Endodermal cell (in vitro differentiated cells): ENCODE measurements around the gene AQR. TPM values are rescaled to one million over a fixed set of nuclear protein-coding genes. Genes with fewer than 3 reads are reported as not detected.

Experiments
- DNase-seq: peaks from one replicate; pipeline ENCODE4 v3.0.0-alpha.2; 2017
- H3K27ac ChIP-seq: 2 replicates; pipeline ENCODE4 v1.5.1; 2013; ENCODE audit warnings: mild to moderate bottlenecking, low read depth, low read length, moderate library complexity
- H3K27me3 ChIP-seq: 2 replicates; pipeline ENCODE4 v1.6.1; 2013; ENCODE audit warnings: mild to moderate bottlenecking, low read length, moderate library complexity; ENCODE audit not compliant: insufficient read depth, control insufficient read depth, poor library complexity, severe bottlenecking
- H3K36me3 ChIP-seq: 2 replicates; pipeline ENCODE4 v1.7.0; 2013; ENCODE audit warnings: mild to moderate bottlenecking, low read length, moderate library complexity; ENCODE audit not compliant: control insufficient read depth, insufficient read depth
- H3K4me1 ChIP-seq: one replicate; pipeline ENCODE4 v1.7.0; 2013; ENCODE audit warnings: low read length; ENCODE audit not compliant: control insufficient read depth, insufficient read depth
- H3K4me3 ChIP-seq: 2 replicates; pipeline ENCODE4 v1.5.1; 2013; ENCODE audit warnings: mild to moderate bottlenecking, low read length, moderate library complexity
- H3K9ac ChIP-seq: 2 replicates; pipeline ENCODE4 v1.6.1; 2013; ENCODE audit warnings: mild to moderate bottlenecking, low read length, moderate library complexity; ENCODE audit not compliant: poor library complexity, severe bottlenecking; ENCODE audit errors: extremely low read depth
- H3K9me3 ChIP-seq: 2 replicates; pipeline ENCODE4 v1.6.1; 2013; ENCODE audit warnings: mild to moderate bottlenecking, low read length, moderate library complexity; ENCODE audit not compliant: control insufficient read depth
- H3K27ac Mint-ChIP-seq: 2 replicates; pipeline ENCODE4 v1.8.0; 2020; ENCODE audit warnings: mixed read lengths
- H3K27me3 Mint-ChIP-seq: 2 replicates; pipeline ENCODE4 v1.8.0; 2021; ENCODE audit warnings: mild to moderate bottlenecking, mixed read lengths; ENCODE audit not compliant: insufficient read depth
- H3K36me3 Mint-ChIP-seq: 2 replicates; pipeline ENCODE4 v1.8.0; 2020; ENCODE audit warnings: low read depth, mixed read lengths
- H3K4me1 Mint-ChIP-seq: 2 replicates; pipeline ENCODE4 v1.8.0; 2020; ENCODE audit warnings: mixed read lengths
- H3K4me3 Mint-ChIP-seq: 2 replicates; pipeline ENCODE4 v1.8.0; 2020; ENCODE audit warnings: mild to moderate bottlenecking, moderate library complexity, mixed read lengths
- H3K9me3 Mint-ChIP-seq: 2 replicates; pipeline ENCODE4 v1.8.0; 2020; ENCODE audit warnings: mild to moderate bottlenecking, mixed read lengths
- CTCF ChIP-seq: fragments of 200-600 bp; sonication (generic); conservative IDR thresholded peaks from 2 replicates; pipeline ENCODE4 v1.5.0; 2021; ENCODE audit warnings: antibody characterized with exemption, mild to moderate bottlenecking
- WGBS, 2 experiments: methylation state at CpG; one replicate each; pipeline versions ENCODE4 v1.1.5 to v1.1.7; 2013; ENCODE audit warnings: missing lambda C conversion rate in 2 of 2, mixed read lengths in 1 of 2; ENCODE audit not compliant: insufficient coverage in 1 of 2, insufficient read length in 1 of 2; 5-methylcytosine and 5-hydroxymethylcytosine counted together
- total RNA-seq, 2 donors: library from RNA; stranded (reverse); fragmentation: NEBNext Ultra II Directional in 1 of 2; extraction: Animal tissue kit (Norgen Biotek cat#: 25700) in 1 of 2; gene quantifications; 2 replicates in 1 of 2; 3 replicates in 1 of 2; pipeline ENCODE4 v1.2.1, GENCODE V29; 2021

AQR gene
- total RNA-seq, 2 donors from 2014 or later = 48.8 to 49.6 TPM

- H3K4me3 ChIP-seq = no peak overlapping the region
- H3K36me3 Mint-ChIP-seq = peaks cover 69% of the 10 kb centered on the region
These were observed 83.4 kb downstream of the AQR start for GRCh38 chr15:34886134-34886533.

GRCh38 chr15:34883633-34884032 is 85.9 kb downstream of the AQR start:
- Mint-ChIP-seq H3K4me1 (no peaks in the 10 kb centered on the region), H3K27me3 (no peaks in the 10 kb centered on the region), H3K27ac (no peak overlapping the region), H3K4me3 (no peak overlapping the region), H3K36me3 (peaks cover 72% of the 10 kb centered on the region), H3K9me3 (no peaks in the 10 kb centered on the region)
- Histone ChIP-seq H3K27ac (no peak overlapping the region), H3K4me3 (no peak overlapping the region), H3K9me3 (no peaks in the 10 kb centered on the region), H3K27me3 (no peaks in the 10 kb centered on the region), H3K4me1 (no peaks in the 10 kb centered on the region), H3K36me3 (peaks cover 80% of the 10 kb centered on the region), H3K9ac (no peak overlapping the region)
- TF ChIP-seq CTCF = no peak
- no peak for DNase-seq
- WGBS, 2 experiments = 98% methylated on average over 2 of the region's 2 CpGs; no CpG with 5 or more reads in 1 of the 2 experiments

More at GRCh38 chr15:34886134-34886533, 83.4 kb downstream of the AQR start:
- no peak for TF ChIP-seq CTCF
- no peak overlapping the region for H3K27ac Mint-ChIP-seq
- H3K4me3 Mint-ChIP-seq = no peak overlapping the region
- H3K9me3 Mint-ChIP-seq = no peaks in the 10 kb centered on the region
- Histone ChIP-seq H3K9me3 (no peaks in the 10 kb centered on the region), H3K4me1 (no peaks in the 10 kb centered on the region), H3K27ac (no peak overlapping the region), H3K36me3 (peaks cover 90% of the 10 kb centered on the region), H3K27me3 (no peaks in the 10 kb centered on the region), H3K9ac (no peak overlapping the region)
- DNase-seq = no peak
- no peaks in the 10 kb centered on the region for H3K27me3 Mint-ChIP-seq
- no peaks in the 10 kb centered on the region for H3K4me1 Mint-ChIP-seq

- DNase-seq = no peak
- Mint-ChIP-seq H3K27me3 (no peaks in the 10 kb centered on the region), H3K4me1 (no peaks in the 10 kb centered on the region), H3K36me3 (peaks cover 76% of the 10 kb centered on the region), H3K4me3 (no peak overlapping the region), H3K27ac (no peak overlapping the region), H3K9me3 (no peaks in the 10 kb centered on the region)
- Histone ChIP-seq H3K4me1 (no peaks in the 10 kb centered on the region), H3K9me3 (no peaks in the 10 kb centered on the region), H3K36me3 (peaks cover 80% of the 10 kb centered on the region), H3K9ac (no peak overlapping the region), H3K27me3 (no peaks in the 10 kb centered on the region), H3K27ac (no peak overlapping the region), H3K4me3 (no peak overlapping the region)
- WGBS, 2 experiments = 83 to 88% methylated on average over 1 of the region's 1 CpG
- TF ChIP-seq CTCF = no peak
These were observed 86.5 kb downstream of the AQR start for GRCh38 chr15:34883042-34883441.
